GM12801 (cell line): ENCODE measurements around the gene NPAS3.

Experiments used
- TF ChIP-seq, protein P1 (sequence below): IDR thresholded peaks from one replicate; pipeline ENCODE4 v1.5.1; 2011; ENCODE audit warnings: control low read depth; ENCODE audit not compliant: insufficient read length; ENCODE audit errors: extremely low read depth

The NPAS3 gene

DNA sequence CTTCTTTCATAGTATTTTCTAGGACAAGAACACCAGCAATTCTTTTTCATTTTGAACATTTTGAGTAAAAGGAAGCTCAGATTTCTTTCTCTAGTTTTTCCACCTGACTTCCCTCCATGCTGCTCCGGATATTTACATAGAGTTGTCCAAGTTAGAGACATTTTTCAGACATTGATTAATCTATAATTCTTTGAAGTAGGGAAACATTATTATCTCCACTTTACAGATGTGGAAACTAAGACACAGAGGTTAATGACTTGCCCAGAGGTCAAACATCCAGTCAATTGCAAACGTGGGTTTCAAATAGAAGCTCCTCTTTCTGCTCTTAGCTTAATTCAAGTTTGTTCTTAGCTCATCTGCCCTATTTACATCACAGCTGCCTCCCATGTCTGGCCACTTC is 873.9 kb downstream of the NPAS3 start:
- TF ChIP-seq, protein P1, sequence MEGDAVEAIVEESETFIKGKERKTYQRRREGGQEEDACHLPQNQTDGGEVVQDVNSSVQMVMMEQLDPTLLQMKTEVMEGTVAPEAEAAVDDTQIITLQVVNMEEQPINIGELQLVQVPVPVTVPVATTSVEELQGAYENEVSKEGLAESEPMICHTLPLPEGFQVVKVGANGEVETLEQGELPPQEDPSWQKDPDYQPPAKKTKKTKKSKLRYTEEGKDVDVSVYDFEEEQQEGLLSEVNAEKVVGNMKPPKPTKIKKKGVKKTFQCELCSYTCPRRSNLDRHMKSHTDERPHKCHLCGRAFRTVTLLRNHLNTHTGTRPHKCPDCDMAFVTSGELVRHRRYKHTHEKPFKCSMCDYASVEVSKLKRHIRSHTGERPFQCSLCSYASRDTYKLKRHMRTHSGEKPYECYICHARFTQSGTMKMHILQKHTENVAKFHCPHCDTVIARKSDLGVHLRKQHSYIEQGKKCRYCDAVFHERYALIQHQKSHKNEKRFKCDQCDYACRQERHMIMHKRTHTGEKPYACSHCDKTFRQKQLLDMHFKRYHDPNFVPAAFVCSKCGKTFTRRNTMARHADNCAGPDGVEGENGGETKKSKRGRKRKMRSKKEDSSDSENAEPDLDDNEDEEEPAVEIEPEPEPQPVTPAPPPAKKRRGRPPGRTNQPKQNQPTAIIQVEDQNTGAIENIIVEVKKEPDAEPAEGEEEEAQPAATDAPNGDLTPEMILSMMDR, result no peak

DNA sequence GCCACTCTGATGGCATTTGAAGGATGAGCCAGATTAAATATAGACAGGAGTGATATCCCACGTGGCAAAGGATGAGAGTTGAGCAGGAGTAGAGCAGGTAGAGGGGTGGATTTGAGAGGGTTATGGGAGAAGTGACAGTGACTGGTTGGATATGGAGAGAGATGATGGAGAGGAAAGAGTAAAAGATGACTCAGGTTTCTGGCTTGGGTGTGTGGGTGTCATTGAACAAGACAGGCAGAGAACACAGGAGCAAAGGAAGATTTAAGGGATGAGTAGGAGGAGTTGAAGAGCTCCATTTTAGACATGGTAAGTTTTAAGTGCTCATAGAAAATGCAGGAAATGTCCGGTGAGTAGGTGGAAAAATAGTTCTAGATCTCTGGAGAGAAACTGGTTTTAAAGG is 875.3 kb downstream of the NPAS3 start:
- TF ChIP-seq, protein P1, result no peak

DNA sequence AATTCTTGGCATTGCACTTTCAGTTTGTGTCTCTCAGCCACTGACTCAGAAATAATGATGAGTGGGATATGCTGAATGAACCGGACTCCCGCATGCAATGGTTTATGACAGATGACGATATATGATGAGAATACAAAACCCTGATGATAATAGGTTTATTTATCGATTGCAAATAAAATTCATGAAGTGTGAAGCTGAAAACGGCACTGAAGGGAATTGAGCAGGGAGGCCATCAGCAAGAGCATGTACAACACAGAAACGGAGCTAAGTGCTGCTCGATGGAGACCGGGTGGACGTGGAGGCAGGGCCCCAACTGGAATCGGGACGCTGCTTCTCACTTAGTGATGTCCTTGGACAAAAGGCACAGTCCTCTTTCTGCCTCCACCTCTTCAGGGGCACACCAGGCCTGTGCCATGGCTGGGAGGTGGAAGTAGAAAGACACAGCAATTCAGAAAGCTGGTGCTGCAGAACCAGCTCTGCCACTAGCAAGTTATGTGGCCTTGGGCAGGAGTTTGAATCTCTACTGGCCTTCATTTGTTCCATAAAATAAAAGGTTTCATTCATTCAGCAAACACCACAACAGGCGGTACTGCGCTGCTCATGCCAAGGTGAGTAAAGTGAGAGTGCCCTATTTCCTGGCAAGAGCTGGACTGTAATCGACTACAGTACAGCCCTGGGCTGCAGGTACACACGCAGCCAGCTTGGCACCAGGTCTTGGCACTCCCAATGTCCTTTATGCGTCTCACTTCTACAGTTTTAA is 895.2 kb downstream of the NPAS3 start:
- TF ChIP-seq, protein P1, result no peak

DNA sequence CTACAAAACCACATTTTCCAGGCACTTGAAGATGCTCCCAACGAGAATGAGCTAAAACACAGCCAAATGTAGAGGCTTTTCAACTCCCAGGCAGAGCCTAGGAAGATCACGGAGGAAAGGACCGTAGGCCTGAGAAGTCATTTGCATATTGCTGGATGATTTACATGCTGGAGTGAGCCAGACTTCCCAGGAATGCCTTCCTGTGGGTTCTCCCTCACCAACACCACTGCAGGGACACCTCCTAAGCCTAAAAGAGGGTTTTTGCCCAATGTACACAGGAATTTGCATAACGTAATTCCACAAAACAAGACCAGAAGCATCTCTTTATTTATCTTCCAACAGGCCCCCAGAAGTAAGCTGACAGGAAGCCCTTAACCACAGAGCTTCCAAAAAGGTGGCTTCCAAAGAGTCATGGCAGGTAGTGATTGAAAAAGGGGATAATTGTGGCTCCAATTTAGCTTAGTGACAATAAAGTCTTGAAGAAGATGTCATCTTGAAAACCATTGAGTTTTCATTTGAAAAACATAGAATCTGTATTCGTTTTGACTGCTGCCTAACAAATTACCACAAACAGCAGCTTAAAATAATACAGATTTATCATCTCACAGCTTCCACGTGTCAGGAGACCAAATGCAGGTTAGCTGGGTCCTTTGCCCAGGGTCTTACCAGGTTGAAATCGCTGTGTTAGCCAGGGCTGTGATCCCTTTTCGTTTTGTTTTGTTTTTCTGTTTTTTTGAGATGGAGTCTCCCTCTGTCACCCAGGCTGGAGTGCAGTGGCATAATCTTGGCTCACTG is 896.0 kb downstream of the NPAS3 start:
- TF ChIP-seq, protein P1, result no peak

DNA sequence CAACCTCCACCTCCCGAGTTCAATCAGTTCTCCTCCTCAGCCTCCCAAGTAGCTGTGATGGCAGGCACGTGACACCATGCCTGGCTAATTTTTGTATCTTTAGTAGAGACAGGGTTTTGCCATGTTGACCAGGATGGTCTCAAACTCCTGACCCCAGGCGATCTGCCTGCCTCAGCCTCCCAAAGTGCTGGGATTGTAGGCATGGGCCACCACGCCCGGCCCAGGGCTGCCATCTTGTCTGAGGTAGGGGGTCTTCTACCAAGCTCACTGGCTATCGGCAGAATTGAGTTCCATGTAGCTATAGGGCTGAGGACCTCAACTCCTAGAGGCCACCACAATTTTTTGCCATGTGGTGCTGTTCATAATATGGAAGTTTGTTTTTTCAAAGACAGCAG is 896.6 kb downstream of the NPAS3 start:
- TF ChIP-seq, protein P1, result no peak

DNA sequence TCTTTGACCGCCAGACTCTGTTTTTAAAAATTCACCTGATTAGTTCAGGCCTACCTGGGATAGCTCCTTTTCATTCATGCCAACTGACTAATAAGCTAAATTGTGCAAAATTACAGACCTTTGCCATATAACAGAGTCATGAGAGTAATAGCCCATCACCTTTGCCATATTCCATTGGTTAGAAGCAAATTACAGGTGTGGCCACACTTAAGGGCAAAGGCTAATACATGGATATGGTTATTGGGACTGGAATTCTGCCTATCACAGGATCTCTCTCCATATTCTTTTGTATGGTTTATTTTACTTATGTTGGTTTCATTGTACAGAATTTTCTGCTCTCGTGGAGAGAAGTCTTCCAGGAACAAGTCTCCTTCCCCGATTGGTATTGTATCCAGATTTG is 897.0 kb downstream of the NPAS3 start:
- TF ChIP-seq, protein P1, result no peak

DNA sequence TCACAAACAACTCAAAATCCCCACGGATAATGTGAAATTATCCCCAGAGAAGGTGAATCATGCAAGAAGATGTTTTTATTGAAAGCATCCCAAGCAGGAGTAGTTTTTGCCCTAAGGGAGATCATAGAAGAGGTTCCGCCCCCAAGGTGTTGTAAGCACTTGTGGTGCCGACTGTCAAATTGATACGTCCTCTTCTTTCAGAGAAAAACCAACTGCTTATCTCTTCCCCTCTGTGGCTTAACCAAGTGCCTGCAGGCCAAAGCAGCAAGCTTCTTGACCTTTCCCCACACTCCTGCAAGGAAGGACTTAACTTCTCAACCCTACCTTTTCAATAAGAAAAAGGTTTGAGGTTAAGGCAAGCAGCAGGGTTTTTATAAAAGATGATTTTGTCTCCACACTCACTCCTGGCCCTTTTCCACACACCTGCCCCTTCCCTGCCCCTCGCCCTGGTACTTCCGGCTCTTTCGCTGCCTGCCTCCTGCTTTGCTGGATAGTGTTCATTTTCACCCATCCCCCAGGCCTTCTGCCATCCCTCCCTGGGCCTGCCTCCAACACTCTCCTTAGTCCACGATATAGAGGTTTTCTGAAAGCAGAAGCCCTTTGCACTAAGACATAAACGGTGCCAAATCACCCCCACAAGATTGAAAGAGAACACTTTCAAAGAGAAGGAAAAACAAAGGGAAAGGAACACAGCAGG is 897.7 kb downstream of the NPAS3 start:
- TF ChIP-seq, protein P1, result no peak
